Liver (tissue), 9 donors: ENCODE measurements around the gene SNHG17. TPM values are rescaled to one million over a fixed set of nuclear protein-coding genes. Genes with fewer than 3 reads are reported as not detected.
"Not testable (repeated sequence)": the region's sequence is repeated elsewhere in the genome, so short reads cannot be mapped to it uniquely, and the experiment has no call there.

Source experiments
- DNase-seq: peaks from one replicate; pipeline ENCODE4 v3.0.0-alpha.2; 2017; ENCODE audit warnings: low spot score
- H3K27ac ChIP-seq, 2 donors: one replicate each; pipeline ENCODE4 v1.7.0; 2013; ENCODE audit warnings: inconsistent platforms in 2 of 2, low read length in 2 of 2, control low read depth in 1 of 2, low read depth in 1 of 2, mild to moderate bottlenecking in 1 of 2
- H3K27me3 ChIP-seq, 4 donors: one replicate each; pipeline versions ENCODE4 v1.6.1 to v1.7.0; 2013; ENCODE audit warnings: low read length in 3 of 4, inconsistent platforms in 1 of 4, mild to moderate bottlenecking in 1 of 4, moderate library complexity in 1 of 4; ENCODE audit not compliant: control insufficient read depth in 4 of 4, insufficient read depth in 4 of 4
- H3K36me3 ChIP-seq, 4 donors: one replicate each; pipeline versions ENCODE4 v1.6.1 to v1.7.0; 2013; ENCODE audit warnings: low read length in 3 of 4, mild to moderate bottlenecking in 3 of 4, low read depth in 1 of 4, moderate library complexity in 1 of 4; ENCODE audit not compliant: control insufficient read depth in 4 of 4, insufficient read depth in 3 of 4
- H3K4me1 ChIP-seq, 4 donors: one replicate each; pipeline versions ENCODE4 v1.6.1 to v1.7.0; 2013; ENCODE audit warnings: low read length in 3 of 4, mild to moderate bottlenecking in 3 of 4, moderate library complexity in 1 of 4; ENCODE audit not compliant: control insufficient read depth in 4 of 4, insufficient read depth in 4 of 4
- H3K4me3 ChIP-seq, 3 donors: one replicate each; pipeline versions ENCODE4 v1.6.1 to v1.7.0; 2013; ENCODE audit warnings: low read length in 3 of 3, control low read depth in 1 of 3, low read depth in 1 of 3, mild to moderate bottlenecking in 1 of 3
- H3K9ac ChIP-seq, 2 donors: one replicate each; pipeline ENCODE4 v1.7.0; 2013; ENCODE audit warnings: low read length in 2 of 2, mild to moderate bottlenecking in 2 of 2, moderate library complexity in 2 of 2, control low read depth in 1 of 2, low read depth in 1 of 2
- H3K9me3 ChIP-seq, 4 donors: one replicate each; pipeline versions ENCODE4 v1.6.1 to v1.7.0; 2013; ENCODE audit warnings: low read length in 3 of 4; ENCODE audit not compliant: control insufficient read depth in 4 of 4
- ATF3 ChIP-seq: IDR thresholded peaks from 2 replicates; pipeline ENCODE4 v1.6.1; 2016; ENCODE audit warnings: antibody characterized with exemption
- CTCF ChIP-seq: fragments of 150-350 bp; IDR thresholded peaks from 2 replicates; pipeline ENCODE4 v1.5.1; 2017; ENCODE audit warnings: improper control_type of control experiment, low read depth, low read length; ENCODE audit not compliant: missing input control
- EGR1 ChIP-seq, 2 donors: IDR thresholded peaks; 2 replicates each; pipeline ENCODE4 v1.6.1; 2016 to 2018; ENCODE audit warnings: antibody characterized with exemption in 2 of 2, low read depth in 2 of 2
- FOXA1 ChIP-seq: IDR thresholded peaks from 2 replicates; pipeline ENCODE4 v1.6.1; 2016; ENCODE audit warnings: antibody characterized with exemption
- FOXA2 ChIP-seq: IDR thresholded peaks from 2 replicates; pipeline ENCODE4 v1.6.1; 2016; ENCODE audit warnings: antibody characterized with exemption
- GABPA ChIP-seq, 2 donors: IDR thresholded peaks in 1 of 2; conservative IDR thresholded peaks in 1 of 2; 2 replicates each; pipeline ENCODE4 v1.6.1; 2016; ENCODE audit warnings: antibody characterized with exemption in 2 of 2, mild to moderate bottlenecking in 1 of 2, moderate library complexity in 1 of 2
- HNF4A ChIP-seq, 2 donors: conservative IDR thresholded peaks; 2 replicates each; pipeline ENCODE4 v1.6.1; 2016; ENCODE audit warnings: antibody characterized with exemption in 2 of 2, mild to moderate bottlenecking in 2 of 2
- HNF4G ChIP-seq: IDR thresholded peaks from 2 replicates; pipeline ENCODE4 v1.6.1; 2016; ENCODE audit warnings: antibody characterized with exemption
- JUND ChIP-seq, 2 donors: IDR thresholded peaks; 2 replicates each; pipeline ENCODE4 v1.6.1; 2016; ENCODE audit warnings: antibody characterized with exemption in 2 of 2
- MAX ChIP-seq: IDR thresholded peaks from 2 replicates; pipeline ENCODE4 v1.6.1; 2016; ENCODE audit warnings: antibody characterized with exemption
- NR2F2 ChIP-seq: IDR thresholded peaks from 2 replicates; pipeline ENCODE4 v1.6.1; 2016; ENCODE audit warnings: antibody characterized with exemption
- RAD21 ChIP-seq, 2 donors: IDR thresholded peaks; 2 replicates each; pipeline ENCODE4 v1.6.1; 2016; ENCODE audit warnings: antibody characterized with exemption in 2 of 2, mild to moderate bottlenecking in 2 of 2
- REST ChIP-seq: IDR thresholded peaks from 2 replicates; pipeline ENCODE4 v1.6.1; 2016; ENCODE audit warnings: antibody characterized with exemption, mild to moderate bottlenecking
- RXRA ChIP-seq, 2 donors: IDR thresholded peaks; 2 replicates each; pipeline ENCODE4 v1.6.1; 2017 to 2018; ENCODE audit warnings: antibody characterized with exemption in 2 of 2, mild to moderate bottlenecking in 1 of 2
- SP1 ChIP-seq: IDR thresholded peaks from 2 replicates; pipeline ENCODE4 v1.6.1; 2018; ENCODE audit warnings: antibody characterized with exemption, mild to moderate bottlenecking
- TAF1 ChIP-seq: conservative IDR thresholded peaks from 2 replicates; pipeline ENCODE4 v1.6.1; 2016; ENCODE audit warnings: antibody characterized with exemption, mild to moderate bottlenecking
- YY1 ChIP-seq: IDR thresholded peaks from 2 replicates; pipeline ENCODE4 v1.6.1; 2016; ENCODE audit warnings: antibody characterized with exemption, mild to moderate bottlenecking
- ZBTB33 ChIP-seq: IDR thresholded peaks from 2 replicates; pipeline ENCODE4 v1.6.1; 2016; ENCODE audit warnings: antibody characterized with exemption
- WGBS: extraction: QIAGEN DNeasy Blood & Tissue Kit; methylation state at CpG from one replicate; pipeline ENCODE4 v1.1.7; 2013; 5-methylcytosine and 5-hydroxymethylcytosine counted together
- polyA plus RNA-seq, 2 donors: library from polyadenylated mRNA; stranded (reverse) in 1 of 2; unstranded in 1 of 2; fragments of 200-250 nt in 1 of 2; fragments of >200 nt in 1 of 2; fragmentation: Nextera tagmentation in 1 of 2; extraction: Ambion mirVana in 1 of 2; gene quantifications; one replicate each; pipeline versions ENCODE4 v1.2.1 to v1.2.3, GENCODE V29; 2013 to 2015
- total RNA-seq, 2 donors: library from RNA; depleted of rRNA; stranded (reverse); fragments of >200 nt; gene quantifications; one replicate each; pipeline ENCODE4 v1.2.3, GENCODE V29; 2014
- donor health status: healthy.
- donor health status: healthy.
- donor health status: healthy.
- donor health status: healthy.
- donor health status: healthy.

The SNHG17 gene
- total and polyA plus RNA-seq, 4 donors = 6.3 to 24.6 (median 14.0) TPM

GRCh38 chr20:38433304-38433972 is 1.7 kb downstream of the SNHG17 start:
- Histone ChIP-seq H3K9me3 (no peaks in the 10 kb centered on the region), H3K9ac (peak overlapping the region in 1 of 2 donors; percentile 95), H3K4me3 (peak overlapping the region in 2 of 3 donors; percentile 88 to 91), H3K4me1 (peaks cover 0 to 41% (median 26%) of the 10 kb centered on the region in 4 donors), H3K27ac (peak overlapping the region in 1 of 2 donors; percentile 19), H3K36me3 (peaks cover 11 to 41% (median 35%) of the 10 kb centered on the region in 4 donors), H3K27me3 (no peaks in the 10 kb centered on the region)
- 93% methylated on average over 9 of the region's 9 CpGs for WGBS
- TF ChIP-seq CTCF (no peak), JUND (IDR thresholded peaks at IDR 0.05) (no peak), HNF4A (conservative IDR thresholded peaks at IDR 0.05) (no peak), GABPA (IDR thresholded peaks at IDR 0.05 in 1 of 2, conservative IDR thresholded peaks at IDR 0.05 in 1 of 2) (no peak), SP1 (no peak), YY1 (no peak), REST (no peak), EGR1 (IDR thresholded peaks at IDR 0.05; ENCODE audit: low read depth in 2 of 2) (no peak), FOXA2 (no peak), RXRA (IDR thresholded peaks at IDR 0.05) (no peak), TAF1 (no peak), NR2F2 (no peak), HNF4G (no peak), RAD21 (IDR thresholded peaks at IDR 0.05) (no peak), MAX (no peak), FOXA1 (no peak), ZBTB33 (no peak), ATF3 (no peak)
- no peak for DNase-seq

- H3K9me3 ChIP-seq, H3K27me3 ChIP-seq, H3K9ac ChIP-seq, H3K4me3 ChIP-seq, H3K27ac ChIP-seq, DNase-seq: not testable (repeated sequence)
- 95% methylated on average over 5 of the region's 5 CpGs for WGBS
- H3K36me3 ChIP-seq = peaks cover 11 to 46% (median 39%) of the 10 kb centered on the region in 4 donors
- H3K4me1 ChIP-seq = peaks cover 0 to 47% (median 32%) of the 10 kb centered on the region in 4 donors
Measured at GRCh38 chr20:38432870-38433269, 2.3 kb downstream of the SNHG17 start.
